Measurements from ENCODE around the gene C5orf52. TPM values are rescaled to one million over a fixed set of nuclear protein-coding genes. Genes with fewer than 3 reads are reported as not detected.
"Not testable (repeated sequence)": the region's sequence is repeated elsewhere in the genome, so short reads cannot be mapped to it uniquely, and the experiment has no call there.

Gene C5orf52
- total RNA-seq, 1 experiment from 2014 or later = not detected

DNA sequence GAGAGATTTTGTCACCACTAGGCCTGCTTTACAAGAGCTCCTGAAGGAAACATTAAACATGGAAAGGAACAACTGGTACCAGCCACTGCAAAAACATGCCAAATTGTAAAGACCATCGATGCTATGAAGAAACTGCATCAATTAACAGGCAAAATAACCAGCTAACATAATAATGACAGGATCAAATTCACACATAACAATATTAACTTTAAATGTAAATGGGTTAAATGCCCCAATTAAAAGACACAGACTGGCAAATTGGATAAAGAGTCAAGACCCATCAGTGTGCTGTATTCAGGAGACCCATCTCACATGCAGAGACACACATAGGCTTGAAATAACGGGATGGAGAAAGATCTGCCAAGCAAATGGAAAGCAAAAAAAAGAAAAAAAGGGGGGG is 51.6 kb downstream of the C5orf52 start:
- DNase-seq (ENCODE audit: low read depth) = not testable (repeated sequence)

DNA sequence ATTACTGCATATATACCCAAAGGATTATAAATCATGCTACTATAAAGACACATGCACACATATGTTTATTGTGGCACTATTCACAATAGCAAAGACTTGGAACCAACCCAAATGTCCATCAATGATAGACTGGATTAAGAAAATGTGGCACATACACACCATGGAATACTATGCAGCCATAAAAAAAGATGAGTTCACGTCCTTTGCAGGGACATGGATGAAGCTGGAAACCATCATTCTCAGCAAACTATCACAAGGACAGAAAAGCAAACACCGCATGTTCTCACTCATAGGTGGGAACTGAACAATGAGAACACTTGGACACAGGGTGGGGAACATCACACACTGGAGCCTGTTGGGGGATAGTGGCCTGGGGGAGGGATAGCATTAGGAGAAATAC is 55.3 kb downstream of the C5orf52 start:
- DNase-seq (ENCODE audit: low read depth) = not testable (repeated sequence)

DNA sequence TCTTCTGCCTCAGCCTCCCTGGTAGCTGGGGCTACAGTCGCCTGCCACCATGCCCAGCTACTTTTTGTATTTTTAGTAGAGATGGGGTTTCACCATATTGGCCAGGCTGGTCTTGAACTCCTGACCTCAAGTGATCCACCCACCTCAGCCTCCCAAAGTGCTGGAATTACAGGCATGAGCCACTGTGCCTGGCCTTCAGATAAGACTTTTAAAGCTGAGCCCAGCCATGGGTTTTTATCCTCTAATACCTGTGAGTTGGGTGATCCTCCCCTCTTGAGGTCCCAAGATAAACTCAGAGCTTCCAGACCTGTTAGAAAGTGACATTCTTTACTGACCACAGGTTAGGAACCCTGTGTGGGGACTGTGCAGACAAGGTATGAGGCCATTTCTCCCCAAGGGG is 56.5 kb downstream of the C5orf52 start:
- not testable (repeated sequence) for DNase-seq (ENCODE audit: low read depth)

Other genes starting within 250 kb of the C5orf52 start
- not detected in 2 replicates for gene NIPAL4, start 211.3 kb upstream of the C5orf52 start, total RNA-seq (2014; rRNA removed)
- 71.8 and 89.1 TPM in 2 replicates for gene ADAM19, start 95.8 kb upstream of the C5orf52 start, total RNA-seq (2014; rRNA removed)
- 0.06 TPM in 1 of 2 replicates, not detected in the other for gene SOX30, start 19.1 kb upstream of the C5orf52 start, total RNA-seq (2014; rRNA removed)
- 12.2 and 16.1 TPM in 2 replicates for gene THG1L, start 59.9 kb downstream of the C5orf52 start, total RNA-seq (2014; rRNA removed)
- 5.6 and 5.9 TPM in 2 replicates for gene LSM11, start 72.2 kb downstream of the C5orf52 start, total RNA-seq (2014; rRNA removed)
- 52.6 and 64.8 TPM in 2 replicates for gene CLINT1, start 187.6 kb downstream of the C5orf52 start, total RNA-seq (2014; rRNA removed)